DOHH2 (cell line): ENCODE measurements around the gene FADS6.

Experiments
- CTCF ChIP-seq: fragments of 200-600 bp; sonication (generic); IDR thresholded peaks from one replicate; pipeline ENCODE4 v1.5.1; 2014; ENCODE audit warnings: antibody characterized with exemption, mild to moderate bottlenecking, low read depth, low read length; ENCODE audit not compliant: poor library complexity, severe bottlenecking
- EZH2phosphoT487 ChIP-seq: fragments of 200-600 bp; sonication (generic); IDR thresholded peaks from 2 replicates; pipeline ENCODE4 v1.6.1; 2017; ENCODE audit warnings: borderline replicate concordance, mild to moderate bottlenecking, antibody characterized with exemption, low read length, moderate library complexity, mixed read lengths

GRCh38 chr17:74878658-74879057 is 14.8 kb downstream of the FADS6 start:
- TF ChIP-seq CTCF (no peak), EZH2phosphoT487 (no peak)
